Right ventricle myocardium superior (tissue), 1 donor: Measurements from ENCODE around the gene ZMYND8. TPM values are rescaled to one million over a fixed set of nuclear protein-coding genes. Genes with fewer than 3 reads are reported as not detected.
"Not testable (repeated sequence)": the region's sequence is repeated elsewhere in the genome, so short reads cannot be mapped to it uniquely, and the experiment has no call there.

Experiments
- ATAC-seq: fragments of 200-7000 bp; cut with Tn5 transposase; one replicate; pipeline ENCODE4 v1.9.1; 2020; ENCODE audit warnings: mild to moderate bottlenecking; ENCODE audit not compliant: poor library complexity
- DNase-seq: peaks from one replicate; pipeline ENCODE4 v3.0.0-alpha.2; 2020
- intact Hi-C: fragments of 100-400 bp; cut with DNase I; formaldehyde crosslinking; loops from one replicate; pipeline ENCODE4 v1.11.2; 2022
- total RNA-seq: library from RNA; stranded (reverse); fragmentation: NEBNext Ultra II Directional; extraction: Animal tissue kit (Norgen Biotek cat#: 25700); gene quantifications from one replicate; pipeline ENCODE4 v1.2.1, GENCODE V29; 2021
- donor health status: DM: no; HTN: yes; CAD: no; lungs with severe emphysema.

Gene ZMYND8
- total RNA-seq, 1 donor from 2014 or later, result 37.7 TPM

DNA sequence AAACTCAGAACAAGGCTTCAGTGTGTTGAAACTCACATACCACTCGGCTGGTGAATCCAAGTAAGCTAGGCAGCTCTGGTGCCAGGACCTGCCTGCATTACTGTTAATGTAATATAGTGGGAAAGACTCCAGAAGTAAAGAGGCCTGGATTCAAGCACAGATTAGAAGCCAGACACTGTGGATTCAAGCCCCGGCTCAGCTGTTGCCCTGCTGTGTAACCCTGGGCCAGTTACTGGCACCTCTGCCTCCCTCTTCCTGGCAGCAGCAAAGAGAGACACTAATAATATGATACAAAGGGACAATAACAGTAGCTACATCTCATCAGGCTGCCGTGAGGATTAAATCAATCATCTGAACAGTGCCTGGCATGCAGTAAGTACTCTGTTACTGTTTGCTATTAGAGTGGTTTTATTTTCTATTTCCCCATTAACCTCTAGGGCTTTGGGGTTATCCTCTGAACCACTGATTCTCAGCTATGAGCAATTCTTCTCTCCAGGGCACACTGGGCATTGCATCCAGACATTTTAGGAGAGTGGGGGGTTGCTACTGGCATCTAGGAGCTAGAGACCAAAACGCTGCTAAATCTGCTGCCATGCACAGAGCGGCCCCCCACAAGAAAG is 92.9 kb downstream of the ZMYND8 start:
- DNase-seq (no peak), ATAC-seq (peak; percentile 74)
- intact Hi-C loops, result no loop called here

DNA sequence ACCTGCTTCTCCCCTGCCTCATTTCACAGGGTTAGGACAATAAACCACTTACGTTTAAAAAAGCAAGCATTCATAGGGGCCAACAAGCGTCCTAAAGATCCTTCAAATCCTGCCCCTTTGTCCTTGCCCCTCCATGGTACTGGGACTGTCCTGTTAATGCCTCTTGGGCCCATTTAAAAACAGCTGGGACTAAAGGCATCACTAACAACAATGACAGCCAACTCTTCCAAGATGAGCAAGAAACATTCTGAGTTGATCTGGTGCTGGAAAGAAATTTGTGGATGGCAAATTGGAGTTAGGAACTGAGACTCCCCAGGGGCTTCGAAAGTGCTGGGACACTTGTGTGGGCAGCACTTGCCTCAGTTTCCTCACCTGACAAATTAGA is 93.4 kb downstream of the ZMYND8 start:
- DNase-seq (no peak), ATAC-seq (no peak)
- intact Hi-C loops, result no loop called here

- intact Hi-C loops, result no loop called here
- no peak for ATAC-seq
- DNase-seq, result no peak
Measured at GRCh38 chr20:47262365-47263013, 94.0 kb downstream of the ZMYND8 start.

DNA sequence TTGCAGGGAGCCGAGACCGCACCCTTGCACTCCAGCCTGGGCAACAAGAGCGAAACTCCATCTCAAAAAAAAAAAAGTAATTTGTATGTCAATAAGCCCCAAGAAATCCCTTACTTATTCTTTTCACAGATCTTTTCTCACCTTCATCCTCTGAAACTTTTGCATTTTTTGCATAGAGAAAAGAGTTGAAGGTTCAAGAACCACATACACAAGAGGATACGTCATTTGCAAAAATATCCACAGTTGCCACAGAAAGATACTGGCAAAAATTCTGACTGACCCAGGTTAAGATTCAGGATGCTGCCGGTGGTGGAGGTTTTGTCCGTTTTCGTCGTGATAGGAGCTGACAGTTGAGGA is 94.5 kb downstream of the ZMYND8 start:
- intact Hi-C loops, result no loop called here
- ATAC-seq (no peak), DNase-seq (no peak)

GRCh38 chr20:47261161-47261774 is 95.2 kb downstream of the ZMYND8 start:
- DNase-seq, intact Hi-C loops, ATAC-seq: not testable (repeated sequence)

DNA sequence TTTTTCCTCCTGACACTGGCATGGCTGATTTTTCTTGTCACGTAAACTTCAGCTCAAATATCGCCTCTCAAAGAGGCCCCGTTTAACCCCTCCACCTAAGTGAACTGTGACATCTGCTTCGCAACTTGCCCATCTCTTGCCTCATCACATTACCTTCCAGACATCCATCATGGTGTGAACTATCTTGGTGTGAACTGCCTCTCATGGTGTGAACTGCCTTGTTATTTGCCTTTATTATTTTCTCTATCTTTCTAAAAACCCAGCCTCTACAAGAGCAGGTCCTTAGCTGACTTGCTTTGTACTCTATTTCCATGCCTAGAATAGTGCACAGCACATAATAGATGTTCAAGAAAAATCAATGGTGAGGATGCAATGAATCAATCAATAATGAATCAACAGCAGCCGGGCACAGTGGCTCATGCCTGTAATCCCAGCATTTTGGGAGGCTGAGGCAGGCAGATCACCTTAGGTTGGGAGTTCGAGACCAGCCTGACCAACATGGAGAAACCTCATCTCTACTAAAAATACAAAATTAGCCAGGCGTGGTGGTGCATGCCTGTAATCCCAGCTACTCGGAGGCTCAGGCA is 95.9 kb downstream of the ZMYND8 start:
- intact Hi-C loops, DNase-seq, ATAC-seq: not testable (repeated sequence)

GRCh38 chr20:47258745-47259695 is 97.5 kb downstream of the ZMYND8 start:
- DNase-seq (peak; percentile 49), ATAC-seq (peak; percentile 59)
- intact Hi-C loops, result no loop called here

- intact Hi-C loops, result no loop called here
- DNase-seq (no peak), ATAC-seq (no peak)
Measured at GRCh38 chr20:47257771-47258170, 98.7 kb downstream of the ZMYND8 start.

DNA sequence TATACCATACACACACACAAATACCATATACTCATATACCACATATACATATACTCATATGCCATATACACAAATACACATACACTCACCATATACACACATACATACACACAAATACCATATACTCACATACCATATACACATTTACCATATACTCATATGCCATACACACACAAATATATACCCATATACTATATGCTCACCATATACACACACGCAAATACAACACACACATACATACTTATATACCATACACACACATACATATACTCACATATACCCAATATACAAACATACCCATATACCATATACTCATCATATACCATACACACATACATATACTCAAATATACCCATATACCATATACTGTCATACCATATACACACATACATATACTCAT is 99.2 kb downstream of the ZMYND8 start:
- DNase-seq, result no peak
- no peak for ATAC-seq
- intact Hi-C loops, result no loop called here

DNA sequence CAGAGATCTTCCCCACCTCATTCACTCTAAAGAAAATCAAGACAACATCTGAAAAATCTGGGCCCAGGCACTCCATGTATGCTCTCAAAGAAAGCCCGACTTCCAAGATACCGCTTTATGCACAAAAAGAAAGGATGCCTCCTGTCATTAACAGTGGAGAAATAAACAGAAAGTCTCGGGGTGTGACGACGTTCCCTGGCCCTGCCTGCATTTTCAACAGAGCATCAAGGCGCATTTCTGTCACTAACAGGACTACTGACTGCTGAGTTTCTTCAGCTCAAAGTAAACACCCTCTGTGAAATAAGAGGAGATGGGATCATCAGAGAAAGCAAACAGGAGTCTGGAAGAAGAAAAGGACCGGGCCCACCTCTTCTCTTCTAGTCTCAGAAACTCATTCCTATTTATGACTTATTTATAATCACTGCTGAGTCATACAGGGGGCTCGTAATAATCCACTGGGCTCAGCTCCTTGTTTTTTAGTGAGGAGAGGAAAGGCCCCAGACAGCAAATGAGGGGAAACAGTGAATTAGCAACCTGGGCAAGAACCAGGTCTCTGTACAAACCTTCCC is 99.7 kb downstream of the ZMYND8 start:
- no peak for DNase-seq
- intact Hi-C loops, result no loop called here
- ATAC-seq, result no peak

DNA sequence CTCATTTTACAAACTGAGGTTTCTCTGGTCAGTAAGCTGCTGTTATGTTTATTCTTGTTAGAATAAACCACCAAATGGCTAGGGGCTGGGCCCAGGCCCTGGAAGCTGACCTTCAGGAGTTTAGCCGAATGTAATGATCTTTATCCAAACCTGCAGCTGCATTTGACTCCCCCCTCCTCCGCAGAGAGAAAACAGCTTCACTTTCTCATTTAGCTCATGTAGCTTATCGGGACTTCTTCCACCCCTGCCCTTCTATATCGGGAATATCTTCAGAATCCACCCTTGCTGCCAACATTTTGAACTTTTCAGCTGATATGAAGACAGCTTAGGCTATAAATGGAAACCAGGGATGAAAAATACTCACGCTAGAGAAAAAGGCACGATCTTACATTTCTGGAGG is 102.6 kb downstream of the ZMYND8 start:
- intact Hi-C loops, result no loop called here
- ATAC-seq (peak; percentile 60), DNase-seq (no peak)

DNA sequence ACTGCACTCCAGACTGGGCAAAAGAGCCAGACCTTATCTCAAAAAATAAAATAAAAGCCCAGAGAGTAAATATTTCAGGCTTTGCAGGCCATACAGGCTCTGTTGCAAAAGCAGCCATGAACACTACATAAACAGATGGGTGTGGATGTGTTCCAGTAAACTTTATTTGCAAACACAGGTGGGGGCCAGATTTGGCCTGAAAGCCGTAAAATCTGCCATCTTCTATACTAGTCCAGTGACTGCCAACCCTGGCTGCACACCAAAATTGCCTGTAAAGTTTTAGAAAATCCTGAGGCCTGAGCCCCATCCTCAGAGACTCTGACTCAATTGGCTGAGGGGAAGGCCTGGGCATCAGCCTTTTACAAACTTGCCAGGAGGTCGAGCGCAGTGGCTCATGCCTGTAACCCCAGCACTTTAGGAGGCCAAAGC is 103.6 kb downstream of the ZMYND8 start:
- DNase-seq (no peak), ATAC-seq (peak; percentile 5)
- intact Hi-C loops, result no loop called here

DNA sequence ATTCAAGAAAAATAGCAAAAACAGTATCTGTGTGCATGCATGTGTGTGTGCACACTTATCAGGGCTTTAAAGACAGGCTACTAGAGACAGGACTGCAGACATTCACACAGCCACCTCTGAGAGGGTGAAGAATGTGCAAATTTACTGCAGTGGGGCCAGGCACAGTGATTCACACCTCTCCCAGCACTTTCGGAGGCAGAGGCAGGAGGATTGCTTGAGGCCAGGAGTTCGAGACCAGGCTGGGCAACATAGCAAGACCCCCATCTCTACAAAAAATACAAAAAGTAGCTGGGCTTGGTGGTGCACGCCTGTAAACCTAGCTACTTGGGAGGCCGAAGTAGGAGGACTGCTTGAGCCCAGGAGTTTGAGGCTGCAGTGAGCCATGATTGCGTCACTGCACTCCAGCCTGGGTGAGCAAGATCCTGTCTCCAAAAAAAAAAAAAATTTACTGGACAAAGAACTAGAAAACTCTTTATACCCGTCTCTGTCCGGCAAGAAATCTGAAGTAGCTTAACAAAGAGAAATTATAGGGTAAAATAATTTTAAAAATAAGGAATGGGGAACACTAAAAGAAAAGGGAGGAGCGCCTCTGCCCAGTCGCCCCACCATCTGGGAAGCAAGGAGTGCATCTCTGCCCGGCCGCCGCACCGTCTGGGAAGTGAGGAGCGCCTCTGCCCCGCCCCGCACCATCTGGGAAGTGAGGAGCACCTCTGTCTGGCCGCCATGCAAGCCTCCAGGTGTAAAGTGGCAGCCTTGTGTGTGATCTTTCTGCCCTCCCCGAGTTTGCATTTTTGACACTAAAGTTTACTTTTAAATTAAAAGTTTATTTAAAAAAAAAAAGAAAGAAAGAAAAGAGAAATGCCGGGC is 105.1 kb downstream of the ZMYND8 start:
- no peak for ATAC-seq
- no peak for DNase-seq
- intact Hi-C loops, result no loop called here

DNA sequence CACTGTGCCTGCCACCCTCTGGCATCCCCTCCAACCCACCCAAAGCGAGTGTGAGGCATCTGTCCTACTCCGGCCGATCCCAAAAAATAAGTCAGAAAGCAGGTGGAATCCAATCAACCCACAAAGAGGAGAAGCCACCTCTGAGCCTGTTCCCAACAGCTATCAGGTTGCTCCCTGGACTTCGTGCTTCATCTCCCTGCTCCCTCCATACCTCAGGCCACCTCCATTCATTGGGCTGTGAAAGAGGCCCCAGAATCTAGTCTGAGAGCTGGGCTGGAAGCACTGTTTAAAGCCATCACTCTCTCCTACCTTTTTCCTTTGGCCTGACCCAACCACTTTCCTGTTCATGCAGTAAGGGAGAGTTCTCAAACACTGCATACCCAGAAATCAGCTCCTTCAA is 106.1 kb downstream of the ZMYND8 start:
- intact Hi-C loops, result no loop called here

GRCh38 chr20:47249913-47250312 is 106.6 kb downstream of the ZMYND8 start:
- no peak for DNase-seq
- intact Hi-C loops, result no loop called here
- no peak for ATAC-seq

More for the DNA sequence above, 106.1 kb downstream of the ZMYND8 start:
- ATAC-seq (no peak), DNase-seq (no peak)

DNA sequence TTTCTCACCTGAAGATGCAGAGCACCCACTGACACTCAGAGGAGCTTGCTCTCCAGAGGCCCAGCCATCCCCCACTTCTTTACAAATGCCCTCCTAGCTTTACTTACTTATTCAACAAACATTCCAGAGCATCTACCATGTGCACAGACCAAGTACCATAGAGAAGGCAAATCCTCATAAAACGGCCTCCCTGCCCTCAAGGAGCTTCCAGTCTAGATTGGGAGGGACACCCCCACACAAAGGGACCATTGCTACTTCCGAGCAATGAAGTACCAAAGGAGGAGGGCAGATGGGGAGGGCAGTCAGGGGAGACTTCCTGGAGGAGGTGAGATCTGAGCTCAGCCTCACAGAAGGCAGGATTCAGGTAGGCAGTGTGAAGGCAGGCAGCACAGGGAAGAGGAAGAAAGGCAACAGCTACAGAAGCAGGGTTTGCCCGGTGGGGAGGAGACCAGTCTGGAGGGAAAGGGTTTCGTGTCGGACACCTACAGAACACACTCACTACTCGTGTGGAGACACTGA is 108.0 kb downstream of the ZMYND8 start:
- DNase-seq (no peak), ATAC-seq (no peak)
- intact Hi-C loops, result no loop called here

GRCh38 chr20:47247972-47248371 is 108.5 kb downstream of the ZMYND8 start:
- DNase-seq (no peak), ATAC-seq (no peak)
- intact Hi-C loops, result no loop called here
